Brain microvascular endothelial cell (primary cell): ENCODE results near the gene BIK.
"Not testable (repeated sequence)": the region's sequence is repeated elsewhere in the genome, so short reads cannot be mapped to it uniquely, and the experiment has no call there.

Experiments used
- DNase-seq: peaks from one replicate; pipeline ENCODE4 v3.0.0-alpha.2; 2020
- H3K27ac ChIP-seq: fragments of 250-450 bp; sonication (Bioruptor Pico); 2 replicates; pipeline ENCODE4 v1.5.1; 2020; ENCODE audit warnings: mild to moderate bottlenecking, moderate library complexity
- H3K27me3 ChIP-seq: fragments of 250-450 bp; sonication (Bioruptor Pico); replicated peaks from 2 replicates; pipeline ENCODE4 v1.5.1; 2020; ENCODE audit warnings: mild to moderate bottlenecking
- H3K36me3 ChIP-seq: fragments of 250-450 bp; sonication (Bioruptor Pico); replicated peaks from 2 replicates; pipeline ENCODE4 v1.5.1; 2020; ENCODE audit warnings: mild to moderate bottlenecking
- H3K4me3 ChIP-seq: 2 replicates; pipeline ENCODE4 v1.5.1; 2011; ENCODE audit warnings: low read depth, mild to moderate bottlenecking, control low read depth, low read length, moderate library complexity
- in situ Hi-C: cut with HindIII; loops from 2 replicates; pipeline ENCODE4 v1.10.0; 2017; ENCODE audit warnings: low sequenced_read_pairs, low pct_ligation_motif_present
- TF ChIP-seq, protein P1 (sequence below): IDR thresholded peaks from 2 replicates; pipeline ENCODE4 v1.5.1; 2011; ENCODE audit warnings: low read depth, mild to moderate bottlenecking, moderate library complexity, low read length, control low read depth, inconsistent platforms; ENCODE audit errors: missing control alignments

BIK gene

DNA sequence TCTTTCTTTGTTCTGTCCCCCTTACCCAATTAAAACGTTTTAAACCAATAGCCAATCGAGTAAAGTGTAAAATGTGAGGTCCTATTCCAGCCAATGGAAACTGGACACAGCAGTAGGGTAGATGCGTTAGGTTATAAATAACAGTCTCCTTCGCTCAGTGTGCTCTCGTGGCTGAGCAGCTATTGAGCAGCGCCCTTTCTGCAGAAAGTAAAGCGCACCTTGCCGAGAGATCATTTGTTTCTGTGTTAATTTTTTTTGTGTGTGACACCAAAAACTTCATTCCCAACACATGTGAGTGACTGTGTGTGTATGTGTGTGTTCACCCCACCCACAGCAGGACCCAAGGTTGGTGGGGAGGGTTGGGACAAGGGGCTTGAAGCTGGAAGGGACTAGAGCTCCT, 14.1 kb upstream of the BIK start:
- TF ChIP-seq, protein P1, sequence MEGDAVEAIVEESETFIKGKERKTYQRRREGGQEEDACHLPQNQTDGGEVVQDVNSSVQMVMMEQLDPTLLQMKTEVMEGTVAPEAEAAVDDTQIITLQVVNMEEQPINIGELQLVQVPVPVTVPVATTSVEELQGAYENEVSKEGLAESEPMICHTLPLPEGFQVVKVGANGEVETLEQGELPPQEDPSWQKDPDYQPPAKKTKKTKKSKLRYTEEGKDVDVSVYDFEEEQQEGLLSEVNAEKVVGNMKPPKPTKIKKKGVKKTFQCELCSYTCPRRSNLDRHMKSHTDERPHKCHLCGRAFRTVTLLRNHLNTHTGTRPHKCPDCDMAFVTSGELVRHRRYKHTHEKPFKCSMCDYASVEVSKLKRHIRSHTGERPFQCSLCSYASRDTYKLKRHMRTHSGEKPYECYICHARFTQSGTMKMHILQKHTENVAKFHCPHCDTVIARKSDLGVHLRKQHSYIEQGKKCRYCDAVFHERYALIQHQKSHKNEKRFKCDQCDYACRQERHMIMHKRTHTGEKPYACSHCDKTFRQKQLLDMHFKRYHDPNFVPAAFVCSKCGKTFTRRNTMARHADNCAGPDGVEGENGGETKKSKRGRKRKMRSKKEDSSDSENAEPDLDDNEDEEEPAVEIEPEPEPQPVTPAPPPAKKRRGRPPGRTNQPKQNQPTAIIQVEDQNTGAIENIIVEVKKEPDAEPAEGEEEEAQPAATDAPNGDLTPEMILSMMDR = no peak
- in situ Hi-C loops = no loop called here
- DNase-seq = no peak
- no peaks in the 10 kb centered on the region for H3K36me3 ChIP-seq
- no peak overlapping the region for H3K4me3 ChIP-seq
- no peak overlapping the region for H3K27ac ChIP-seq
- no peaks in the 10 kb centered on the region for H3K27me3 ChIP-seq

DNA sequence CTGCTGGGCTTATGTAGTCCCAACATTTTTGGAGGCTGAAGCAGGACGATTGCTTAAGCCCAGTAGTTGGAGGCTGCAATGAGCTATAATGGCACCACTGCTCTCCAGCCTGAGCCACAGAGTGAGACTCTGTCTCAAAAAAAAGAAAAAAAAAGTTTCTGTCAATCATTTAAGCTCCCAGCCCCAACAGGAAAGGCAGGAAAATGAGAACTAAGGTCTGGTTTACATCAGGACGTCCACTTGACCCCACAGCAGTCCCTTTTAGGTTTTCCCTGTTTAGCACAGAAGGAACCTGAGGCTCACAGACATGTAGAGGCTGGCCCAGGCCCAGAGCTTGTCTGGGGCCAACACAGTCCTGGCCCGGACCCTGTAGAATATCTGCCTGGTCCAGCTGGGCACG, 12.2 kb upstream of the BIK start:
- H3K36me3 ChIP-seq = no peaks in the 10 kb centered on the region
- H3K4me3 ChIP-seq = no peak overlapping the region
- no peaks in the 10 kb centered on the region for H3K27me3 ChIP-seq
- H3K27ac ChIP-seq = no peak overlapping the region
- in situ Hi-C loops = no loop called here
- DNase-seq = no peak
- TF ChIP-seq, protein P1 = no peak

DNA sequence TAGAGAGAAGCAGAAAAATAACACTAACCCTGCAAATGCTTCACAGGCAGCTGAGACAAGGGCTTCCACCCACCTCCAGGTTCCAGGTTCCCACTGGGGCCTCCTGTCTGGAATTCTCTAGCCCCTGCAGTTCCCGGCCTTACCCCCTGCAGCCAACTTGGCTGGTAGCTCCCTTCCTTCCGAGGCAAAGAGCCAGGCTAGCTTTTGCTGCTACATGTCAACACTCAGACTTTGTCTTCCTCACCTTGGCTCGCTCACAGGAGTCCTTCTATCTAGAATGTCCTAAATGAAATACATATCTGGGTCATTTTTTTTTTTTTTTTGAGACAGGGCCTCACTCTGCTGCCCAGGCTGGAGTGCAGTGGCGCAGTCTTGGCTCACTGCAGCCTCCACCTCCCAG, 11.5 kb upstream of the BIK start:
- in situ Hi-C loops = no loop called here
- H3K27me3 ChIP-seq = no peaks in the 10 kb centered on the region
- TF ChIP-seq, protein P1 = no peak
- no peak overlapping the region for H3K4me3 ChIP-seq
- no peak overlapping the region for H3K27ac ChIP-seq
- no peaks in the 10 kb centered on the region for H3K36me3 ChIP-seq
- no peak for DNase-seq

DNA sequence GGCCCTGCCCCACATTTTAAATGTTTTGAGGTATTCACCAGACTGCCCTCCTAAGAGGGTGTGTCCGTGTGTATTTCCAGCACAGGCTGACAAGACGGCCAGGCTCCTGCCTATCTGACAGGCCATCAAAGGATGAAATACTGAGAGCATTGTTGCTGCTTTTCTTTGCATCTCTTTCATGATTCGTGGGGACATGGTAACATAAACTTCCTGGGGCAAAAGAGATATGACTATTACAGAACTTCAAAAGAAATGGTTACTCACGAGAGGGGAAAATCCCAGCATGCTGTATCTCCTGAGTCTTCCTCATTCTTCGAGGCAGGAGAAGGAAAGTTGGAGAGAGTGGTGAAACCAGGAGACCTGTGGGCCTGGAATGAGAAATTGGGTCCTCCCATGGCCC, 10.3 kb upstream of the BIK start:
- DNase-seq = no peak
- in situ Hi-C loops = no loop called here
- Histone ChIP-seq H3K27me3 (no peaks in the 10 kb centered on the region), H3K27ac (no peak overlapping the region), H3K4me3 (no peak overlapping the region), H3K36me3 (no peaks in the 10 kb centered on the region)
- TF ChIP-seq, protein P1 = no peak

DNA sequence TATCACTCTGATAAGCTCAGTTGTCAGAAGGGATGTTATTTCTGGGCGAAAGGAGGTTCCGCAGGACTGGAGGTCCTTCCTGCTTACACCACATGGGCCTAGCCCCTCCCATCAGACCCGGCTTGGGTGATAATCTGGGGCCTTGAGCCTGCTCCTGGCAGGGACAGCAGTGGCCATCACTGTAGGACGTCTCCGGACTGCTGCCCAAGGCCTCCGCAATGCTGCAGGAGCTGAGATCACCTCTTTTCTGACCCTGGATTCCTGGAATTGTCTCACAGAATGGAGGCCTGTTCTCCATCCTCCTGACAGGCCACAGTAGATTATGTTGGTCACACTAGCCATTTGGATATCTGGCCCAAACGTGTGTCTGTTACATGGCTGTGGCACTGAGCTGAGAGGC, 9.2 kb upstream of the BIK start:
- TF ChIP-seq, protein P1 = no peak
- in situ Hi-C loops = no loop called here
- H3K4me3 ChIP-seq = no peak overlapping the region
- no peaks in the 10 kb centered on the region for H3K36me3 ChIP-seq
- no peak for DNase-seq
- no peaks in the 10 kb centered on the region for H3K27me3 ChIP-seq
- H3K27ac ChIP-seq = no peak overlapping the region

DNA sequence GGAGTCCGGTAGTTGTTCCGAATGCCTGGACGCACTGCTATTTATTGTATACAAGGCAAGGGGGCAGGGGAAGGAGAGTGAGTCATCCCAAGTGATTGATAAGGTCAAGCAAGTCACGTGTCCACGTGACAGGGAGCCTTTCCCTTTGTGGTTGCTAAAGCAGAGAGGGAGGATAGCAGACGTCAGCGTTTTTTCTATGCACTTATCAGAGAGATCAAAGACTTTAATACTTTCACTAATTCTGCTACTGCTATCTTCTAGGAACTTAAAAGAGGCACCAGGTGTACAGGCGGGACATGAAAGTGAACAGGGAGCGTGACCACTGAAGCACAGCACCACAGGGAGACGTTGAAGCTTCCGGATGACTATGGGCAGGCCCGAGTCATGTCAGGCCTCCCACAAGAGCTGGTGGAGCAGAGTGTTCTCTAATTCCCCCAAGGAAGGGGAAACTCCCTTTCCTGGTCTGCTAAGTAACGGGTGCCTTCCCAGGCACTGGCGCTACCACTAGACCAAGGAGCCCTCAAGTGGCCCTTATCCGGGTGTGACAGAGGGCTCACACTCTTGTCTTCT, 6.4 kb upstream of the BIK start:
- H3K27ac ChIP-seq, DNase-seq, in situ Hi-C loops: not testable (repeated sequence)

DNA sequence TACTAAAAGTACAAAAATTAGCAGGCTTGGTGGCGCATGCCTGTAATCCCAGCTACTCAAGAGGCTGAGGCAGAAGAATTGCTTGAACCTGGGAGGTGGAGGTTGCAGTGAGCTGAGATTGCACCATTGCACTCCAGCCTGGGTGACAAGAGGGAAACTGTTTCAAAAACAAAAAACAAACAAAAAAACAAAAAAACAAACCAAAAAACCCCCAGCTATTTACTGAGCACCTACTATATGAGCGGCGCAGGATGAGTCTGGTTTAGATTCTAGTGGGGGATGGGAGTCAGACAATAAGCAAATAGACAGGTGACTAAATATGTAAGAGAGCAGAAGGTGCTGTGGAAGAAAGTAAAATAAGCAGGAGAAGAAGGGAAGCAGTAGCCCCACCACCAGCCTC, 5.6 kb upstream of the BIK start:
- H3K27ac ChIP-seq, H3K36me3 ChIP-seq, H3K4me3 ChIP-seq, H3K27me3 ChIP-seq, in situ Hi-C loops, DNase-seq: not testable (repeated sequence)

More for the DNA sequence above, 6.4 kb upstream of the BIK start:
- not testable (repeated sequence) for H3K27me3 ChIP-seq, H3K4me3 ChIP-seq, H3K36me3 ChIP-seq
